Gastrocnemius medialis (tissue), 4 donors: ENCODE data around the gene MED23. TPM values are rescaled to one million over a fixed set of nuclear protein-coding genes. Genes with fewer than 3 reads are reported as not detected.

Experiments used
- ATAC-seq, 2 donors: fragments of 150-250 bp; one replicate each; pipeline ENCODE4 v1.9.1; 2016
- DNase-seq, 2 donors: peaks; one replicate each; pipeline ENCODE4 v3.0.0-alpha.2; 2019
- H3K27ac ChIP-seq, 4 donors: fragments of 200-600 bp; sonication (generic); 1 replicate in 1 of 4; 2 replicates in 3 of 4; pipeline ENCODE4 v1.5.1; 2016 to 2018; ENCODE audit warnings: mild to moderate bottlenecking in 2 of 4, moderate library complexity in 1 of 4
- H3K27me3 ChIP-seq, 3 donors: fragments of 200-600 bp; sonication (generic) in 2 of 3; 1 replicate in 1 of 3; 2 replicates in 2 of 3; pipeline versions ENCODE4 v1.5.1 to v1.6.0; 2016 to 2019; ENCODE audit warnings: mild to moderate bottlenecking in 1 of 3, moderate library complexity in 1 of 3
- H3K36me3 ChIP-seq, 2 donors: fragments of 200-600 bp; sonication (generic) in 1 of 2; one replicate each; pipeline ENCODE4 v1.5.1; 2017 to 2018
- H3K4me1 ChIP-seq, 2 donors: fragments of 200-600 bp; sonication (generic) in 1 of 2; one replicate each; pipeline ENCODE4 v1.5.1; 2016 to 2017; ENCODE audit warnings: mild to moderate bottlenecking in 2 of 2
- H3K4me3 ChIP-seq, 4 donors: fragments of 200-600 bp; sonication (generic) in 3 of 4; 1 replicate in 1 of 4; 2 replicates in 3 of 4; pipeline ENCODE4 v1.5.1; 2016 to 2019; ENCODE audit warnings: mild to moderate bottlenecking in 2 of 4
- H3K9me3 ChIP-seq, 3 donors: fragments of 200-600 bp; sonication (generic) in 2 of 3; 1 replicate in 1 of 3; 2 replicates in 2 of 3; pipeline ENCODE4 v1.5.1; 2016 to 2019
- CTCF ChIP-seq, 5 experiments: fragments of 450-650 bp in 3 of 5; fragments of 200-600 bp in 2 of 5; sonication (generic) in 2 of 5; IDR thresholded peaks in 4 of 5; conservative IDR thresholded peaks in 1 of 5; 1 replicate in 4 of 5; 2 replicates in 1 of 5; pipeline ENCODE4 v1.5.1; 2016 to 2019; ENCODE audit warnings: antibody characterized with exemption in 5 of 5, mild to moderate bottlenecking in 3 of 5, moderate library complexity in 3 of 5
- POLR2A ChIP-seq, 2 donors: fragments of 450-650 bp; IDR thresholded peaks; one replicate each; pipeline ENCODE4 v1.6.1; 2017; ENCODE audit warnings: antibody characterized with exemption in 2 of 2, mild to moderate bottlenecking in 2 of 2, moderate library complexity in 2 of 2
- in situ Hi-C, 4 donors: fragments of 200-750 bp; cut with MboI; loops; one replicate each; pipeline versions ENCODE4 v1.15.0 to v1.8.0; 2017; ENCODE audit warnings: low sequenced_read_pairs in 4 of 4
- intact Hi-C: fragments of 100-400 bp; cut with DNase I; formaldehyde crosslinking; loops from one replicate; pipeline ENCODE4 v1.15.1; 2023; ENCODE audit warnings: low total_unique reads
- total RNA-seq, 4 donors: library from RNA; depleted of rRNA; stranded (reverse); fragments of >200 nt; gene quantifications; one replicate each; pipeline versions ENCODE4 v1.1.0 to v1.2.3, GENCODE V29; 2016

The MED23 gene
- total RNA-seq, 4 donors from 2014 or later: 7.5 to 16.0 (median 12.5) TPM

- in situ Hi-C loops (no loop called here), intact Hi-C loops (no loop called here)
- H3K36me3 ChIP-seq: no peaks in the 10 kb centered on the region
- no peaks in the 10 kb centered on the region for H3K9me3 ChIP-seq
- ATAC-seq: no peak
- no peaks in the 10 kb centered on the region for H3K4me1 ChIP-seq
- no peak overlapping the region for H3K4me3 ChIP-seq
- no peak overlapping the region for H3K27ac ChIP-seq
- TF ChIP-seq POLR2A (IDR thresholded peaks at IDR 0.05) (no peak), CTCF (IDR thresholded peaks at IDR 0.05 in 4 of 5, conservative IDR thresholded peaks at IDR 0.05 in 1 of 5) (no peak)
- no peak for DNase-seq
- H3K27me3 ChIP-seq: no peaks in the 10 kb centered on the region
Measured at GRCh38 chr6:131642565-131642964, 14.5 kb upstream of the MED23 start.

GRCh38 chr6:131641554-131641953, 13.5 kb upstream of the MED23 start:
- intact Hi-C loops (no loop called here), in situ Hi-C loops (no loop called here)
- Histone ChIP-seq H3K36me3 (no peaks in the 10 kb centered on the region), H3K9me3 (no peaks in the 10 kb centered on the region), H3K27ac (no peak overlapping the region), H3K27me3 (no peaks in the 10 kb centered on the region), H3K4me3 (no peak overlapping the region), H3K4me1 (no peaks in the 10 kb centered on the region)
- TF ChIP-seq CTCF (IDR thresholded peaks at IDR 0.05 in 4 of 5, conservative IDR thresholded peaks at IDR 0.05 in 1 of 5) (no peak), POLR2A (IDR thresholded peaks at IDR 0.05) (no peak)
- ATAC-seq: no peak
- DNase-seq: no peak

GRCh38 chr6:131640576-131640975, 12.5 kb upstream of the MED23 start:
- ATAC-seq (no peak), DNase-seq (no peak)
- no peak for TF ChIP-seq POLR2A (IDR thresholded peaks at IDR 0.05)
- TF ChIP-seq CTCF (IDR thresholded peaks at IDR 0.05 in 4 of 5, conservative IDR thresholded peaks at IDR 0.05 in 1 of 5): no peak
- Histone ChIP-seq H3K4me3 (no peak overlapping the region), H3K9me3 (no peaks in the 10 kb centered on the region), H3K27ac (no peak overlapping the region), H3K4me1 (no peaks in the 10 kb centered on the region), H3K36me3 (no peaks in the 10 kb centered on the region), H3K27me3 (no peaks in the 10 kb centered on the region)
- in situ Hi-C loops: no loop called here
- intact Hi-C loops: no loop called here

GRCh38 chr6:131640100-131640499, 12.1 kb upstream of the MED23 start:
- in situ Hi-C loops: no loop called here
- H3K27me3 ChIP-seq: no peaks in the 10 kb centered on the region
- H3K4me1 ChIP-seq: no peaks in the 10 kb centered on the region
- intact Hi-C loops: no loop called here
- no peak overlapping the region for H3K27ac ChIP-seq
- H3K4me3 ChIP-seq: no peak overlapping the region
- TF ChIP-seq POLR2A (IDR thresholded peaks at IDR 0.05) (no peak), CTCF (IDR thresholded peaks at IDR 0.05 in 4 of 5, conservative IDR thresholded peaks at IDR 0.05 in 1 of 5) (no peak)
- H3K36me3 ChIP-seq: no peaks in the 10 kb centered on the region
- DNase-seq (no peak), ATAC-seq (no peak)
- H3K9me3 ChIP-seq: no peaks in the 10 kb centered on the region

- intact Hi-C loops: no loop called here
- DNase-seq (no peak), ATAC-seq (no peak)
- Histone ChIP-seq H3K27ac (no peak overlapping the region), H3K27me3 (no peaks in the 10 kb centered on the region), H3K4me3 (no peak overlapping the region), H3K4me1 (no peaks in the 10 kb centered on the region), H3K9me3 (no peaks in the 10 kb centered on the region), H3K36me3 (no peaks in the 10 kb centered on the region)
- in situ Hi-C loops: no loop called here
- TF ChIP-seq POLR2A (IDR thresholded peaks at IDR 0.05): no peak
Measured at GRCh38 chr6:131638013-131638412, 10.0 kb upstream of the MED23 start.
